PC-3 (cell line): ENCODE data around the gene FGFR1OP2. TPM values are rescaled to one million over a fixed set of nuclear protein-coding genes. Genes with fewer than 3 reads are reported as not detected.

Experiments used
- ATAC-seq: fragments of 200-7000 bp; cut with Tn5 transposase; 2 replicates; pipeline ENCODE4 v1.9.1; 2020; ENCODE audit warnings: mild to moderate bottlenecking, moderate library complexity
- BruUV-seq: library from RNA; stranded (reverse); fragments of 400-500 nt; replicated peaks from 2 replicates; lab custom pipeline; 2021; lab: Mats Ljungman, UMichigan
- CTCF ChIA-PET: fragments of 300-600 bp; sonication (Branson Sonifier 250); formaldehyde crosslinking; loops from one replicate; lab custom pipeline; 2022; ENCODE audit warnings: antibody characterized with exemption; lab: Charles Lee
- POLR2A ChIA-PET: fragments of 300-600 bp; sonication (Branson Sonifier 250); formaldehyde crosslinking; loops from one replicate; lab custom pipeline; 2022; ENCODE audit warnings: antibody characterized with exemption; ENCODE audit not compliant: unreplicated experiment; lab: Charles Lee
- DNase-seq: peaks from one replicate; pipeline ENCODE4 v3.0.0-alpha.2; 2015
- H2AFZ ChIP-seq: fragments of 300-600 bp; sonication (generic); 2 replicates; pipeline ENCODE4 v1.6.0; 2016; ENCODE audit warnings: antibody characterized with exemption, low read length
- H3F3A ChIP-seq: fragments of 300-600 bp; sonication (generic); one replicate; pipeline ENCODE4 v1.6.0; 2017; ENCODE audit warnings: antibody characterized with exemption, low read length, control low read depth, mild to moderate bottlenecking; ENCODE audit not compliant: unreplicated experiment
- H3K27ac ChIP-seq: fragments of 300-600 bp; sonication (generic); 2 replicates; pipeline ENCODE4 v1.5.1; 2016; ENCODE audit warnings: mild to moderate bottlenecking, low read length
- H3K27me3 ChIP-seq: fragments of 300-600 bp; sonication (generic); 2 replicates; pipeline ENCODE4 v1.6.1; 2016; ENCODE audit warnings: low read length, mixed read lengths
- H3K36me3 ChIP-seq: fragments of 300-600 bp; sonication (generic); 2 replicates; pipeline ENCODE4 v1.6.1; 2016; ENCODE audit warnings: low read depth, mixed run types, low read length, mixed read lengths
- H3K4me1 ChIP-seq: fragments of 300-600 bp; sonication (generic); 2 replicates; pipeline ENCODE4 v1.5.1; 2016; ENCODE audit warnings: low read length; ENCODE audit not compliant: insufficient read depth
- H3K4me2 ChIP-seq: fragments of 300-600 bp; sonication (generic); 2 replicates; pipeline ENCODE4 v1.6.0; 2016; ENCODE audit warnings: low read length
- H3K4me3 ChIP-seq: fragments of 300-600 bp; sonication (generic); 2 replicates; pipeline ENCODE4 v1.5.1; 2016; ENCODE audit warnings: mild to moderate bottlenecking, low read length, mixed read lengths
- H3K79me2 ChIP-seq: fragments of 300-600 bp; sonication (generic); 2 replicates; pipeline ENCODE4 v1.6.1; 2017; ENCODE audit warnings: low read length, mixed read lengths
- H3K9ac ChIP-seq: fragments of 300-600 bp; sonication (generic); 2 replicates; pipeline ENCODE4 v1.6.0; 2016; ENCODE audit warnings: mild to moderate bottlenecking, low read length
- H3K9me2 ChIP-seq: fragments of 300-600 bp; sonication (generic); replicated peaks from 2 replicates; pipeline ENCODE4 v1.6.1; 2016; ENCODE audit warnings: mixed run types, low read length, mixed read lengths
- H3K9me3 ChIP-seq: fragments of 300-600 bp; sonication (generic); 2 replicates; pipeline ENCODE4 v1.6.1; 2016; ENCODE audit warnings: low read length, mixed read lengths
- H4K20me1 ChIP-seq: fragments of 300-600 bp; sonication (generic); 2 replicates; pipeline ENCODE4 v1.6.1; 2016; ENCODE audit warnings: low read length, mixed read lengths
- CTCF ChIP-seq: fragments of 300-600 bp; sonication (generic); conservative IDR thresholded peaks from 2 replicates; pipeline ENCODE4 v1.5.1; 2017; ENCODE audit warnings: antibody characterized with exemption, low read depth, mild to moderate bottlenecking, low read length
- EZH2 ChIP-seq: fragments of 300-600 bp; sonication (generic); IDR thresholded peaks from one replicate; pipeline ENCODE4 v1.6.1; 2017; ENCODE audit warnings: antibody characterized with exemption, mild to moderate bottlenecking, low read length; ENCODE audit not compliant: unreplicated experiment
- EZH2phosphoT487 ChIP-seq: fragments of 300-600 bp; sonication (generic); IDR thresholded peaks from 2 replicates; pipeline ENCODE4 v1.6.1; 2018; ENCODE audit warnings: mild to moderate bottlenecking, antibody characterized with exemption, low read length, borderline replicate concordance
- intact Hi-C: fragments of 100-400 bp; cut with micrococcal nuclease; formaldehyde crosslinking; loops from 2 replicates; pipeline ENCODE4 v1.9.0; 2023
- total RNA-seq: library from RNA; depleted of rRNA; stranded (reverse); fragments of >200 nt; gene quantifications from 2 replicates; pipeline ENCODE4 v1.2.3, GENCODE V29; 2014

The FGFR1OP2 gene
- total RNA-seq, 1 experiment from 2014 or later, result 74.3 TPM

- Histone ChIP-seq H3K4me1 (no peaks in the 10 kb centered on the region), H3K9me2 (no peaks in the 10 kb centered on the region), H3F3A (no peaks in the 10 kb centered on the region), H4K20me1 (no peaks in the 10 kb centered on the region), H3K79me2 (no peaks in the 10 kb centered on the region), H3K4me2 (no peak overlapping the region), H3K9ac (no peak overlapping the region), H3K4me3 (no peak overlapping the region), H3K27ac (no peak overlapping the region), H3K36me3 (peaks cover 62% of the 10 kb centered on the region), H2AFZ (no peak overlapping the region), H3K27me3 (no peaks in the 10 kb centered on the region), H3K9me3 (no peaks in the 10 kb centered on the region)
- no TSS peak for BruUV-seq
- ATAC-seq (no peak), DNase-seq (no peak)
- TF ChIP-seq EZH2 (no peak), EZH2phosphoT487 (no peak), CTCF (no peak)
- intact Hi-C loops, result no loop called here
- ChIA-PET POLR2A (no interaction called here), CTCF (no interaction called here)
Measured at GRCh38 chr12:26906024-26906423, 32.2 kb upstream of the FGFR1OP2 start.

GRCh38 chr12:26906704-26907103 is 31.6 kb upstream of the FGFR1OP2 start:
- Histone ChIP-seq H3K9me3 (no peaks in the 10 kb centered on the region), H3K27ac (no peak overlapping the region), H4K20me1 (no peaks in the 10 kb centered on the region), H3K4me3 (no peak overlapping the region), H3K27me3 (no peaks in the 10 kb centered on the region), H3K4me1 (no peaks in the 10 kb centered on the region), H3K79me2 (no peaks in the 10 kb centered on the region), H3K36me3 (peaks cover 67% of the 10 kb centered on the region), H3F3A (no peaks in the 10 kb centered on the region), H3K9ac (no peak overlapping the region), H3K9me2 (no peaks in the 10 kb centered on the region), H3K4me2 (no peak overlapping the region), H2AFZ (no peak overlapping the region)
- ATAC-seq (no peak), DNase-seq (no peak)
- no peak for TF ChIP-seq EZH2phosphoT487
- TF ChIP-seq CTCF, result no peak
- TF ChIP-seq EZH2, result no peak
- CTCF ChIA-PET, result no interaction called here
- POLR2A ChIA-PET, result no interaction called here
- no TSS peak for BruUV-seq
- intact Hi-C loops, result no loop called here

- no TSS peak for BruUV-seq
- H3K9me2 ChIP-seq, result no peaks in the 10 kb centered on the region
- ATAC-seq, result peak; percentile 68
- peaks cover 40% of the 10 kb centered on the region for H3K36me3 ChIP-seq
- ChIA-PET CTCF (interaction anchor here (0.7 to 1.1 kb wide), 4 partner anchors 95 to 103 kb away, joined by 3 to 4 read pairs (median 4); partner anchors contain the start of gene TM7SF3), POLR2A (no interaction called here)
- intact Hi-C loops, result loop anchor here (1.0 to 2.0 kb wide), 2 partner anchors 18 to 96 kb away; partner anchors contain the start of genes INTS13 and TM7SF3
- H3K9me3 ChIP-seq, result no peaks in the 10 kb centered on the region
- no peaks in the 10 kb centered on the region for H3K79me2 ChIP-seq
- H3F3A ChIP-seq, result no peaks in the 10 kb centered on the region
- no peak overlapping the region for H3K4me3 ChIP-seq
- no peak overlapping the region for H2AFZ ChIP-seq
- H3K27ac ChIP-seq, result no peak overlapping the region
- H3K27me3 ChIP-seq, result no peaks in the 10 kb centered on the region
- no peaks in the 10 kb centered on the region for H3K4me1 ChIP-seq
- no peak overlapping the region for H3K4me2 ChIP-seq
- DNase-seq, result no peak
- no peaks in the 10 kb centered on the region for H4K20me1 ChIP-seq
- no peak overlapping the region for H3K9ac ChIP-seq
- TF ChIP-seq CTCF (0 out of 2 replicates have a peak, but pooled peaks have one; percentile 27), EZH2phosphoT487 (no peak)
Measured at GRCh38 chr12:26918321-26919215, 19.7 kb upstream of the FGFR1OP2 start.
